Glutamatergic neuron (in vitro differentiated cells): ENCODE results near the gene SHB. TPM values are rescaled to one million over a fixed set of nuclear protein-coding genes. Genes with fewer than 3 reads are reported as not detected.

ENCODE experiments used
- DNase-seq: peaks from one replicate; pipeline ENCODE4 v3.0.0; 2022
- H3K27ac Mint-ChIP-seq: one replicate; pipeline ENCODE4 v1.8.0; 2020; ENCODE audit warnings: mild to moderate bottlenecking, mixed read lengths, inconsistent platforms; ENCODE audit not compliant: unreplicated experiment
- H3K27me3 Mint-ChIP-seq: one replicate; pipeline ENCODE4 v1.8.0; 2020; ENCODE audit warnings: mild to moderate bottlenecking, moderate library complexity, mixed read lengths, inconsistent platforms; ENCODE audit not compliant: unreplicated experiment
- H3K36me3 Mint-ChIP-seq: one replicate; pipeline ENCODE4 v1.8.0; 2020; ENCODE audit warnings: mild to moderate bottlenecking, mixed read lengths, inconsistent platforms; ENCODE audit not compliant: unreplicated experiment
- H3K4me1 Mint-ChIP-seq: one replicate; pipeline ENCODE4 v1.8.0; 2020; ENCODE audit warnings: mild to moderate bottlenecking, low read depth, mixed read lengths, inconsistent platforms; ENCODE audit not compliant: unreplicated experiment
- H3K4me3 Mint-ChIP-seq: one replicate; pipeline ENCODE4 v1.8.0; 2020; ENCODE audit warnings: mild to moderate bottlenecking, mixed read lengths, inconsistent platforms; ENCODE audit not compliant: unreplicated experiment
- H3K9me3 Mint-ChIP-seq: one replicate; pipeline ENCODE4 v1.8.0; 2020; ENCODE audit warnings: mild to moderate bottlenecking, moderate library complexity, mixed read lengths, inconsistent platforms; ENCODE audit not compliant: unreplicated experiment
- total RNA-seq: library from RNA; stranded (reverse); fragmentation: NEBNext Ultra II Directional; extraction: Animal tissue kit (Norgen Biotek cat#: 25700); gene quantifications from one replicate; pipeline ENCODE4 v1.2.1, GENCODE V29; 2021; ENCODE audit not compliant: unreplicated experiment
- TF ChIP-seq, protein P1 (sequence below): fragments of 200-600 bp; sonication (generic); IDR thresholded peaks from one replicate; pipeline ENCODE4 v1.5.0; 2021; ENCODE audit not compliant: partially characterized antibody, unreplicated experiment

The SHB gene
- total RNA-seq, 1 donor from 2014 or later, result 31.7 TPM

DNA sequence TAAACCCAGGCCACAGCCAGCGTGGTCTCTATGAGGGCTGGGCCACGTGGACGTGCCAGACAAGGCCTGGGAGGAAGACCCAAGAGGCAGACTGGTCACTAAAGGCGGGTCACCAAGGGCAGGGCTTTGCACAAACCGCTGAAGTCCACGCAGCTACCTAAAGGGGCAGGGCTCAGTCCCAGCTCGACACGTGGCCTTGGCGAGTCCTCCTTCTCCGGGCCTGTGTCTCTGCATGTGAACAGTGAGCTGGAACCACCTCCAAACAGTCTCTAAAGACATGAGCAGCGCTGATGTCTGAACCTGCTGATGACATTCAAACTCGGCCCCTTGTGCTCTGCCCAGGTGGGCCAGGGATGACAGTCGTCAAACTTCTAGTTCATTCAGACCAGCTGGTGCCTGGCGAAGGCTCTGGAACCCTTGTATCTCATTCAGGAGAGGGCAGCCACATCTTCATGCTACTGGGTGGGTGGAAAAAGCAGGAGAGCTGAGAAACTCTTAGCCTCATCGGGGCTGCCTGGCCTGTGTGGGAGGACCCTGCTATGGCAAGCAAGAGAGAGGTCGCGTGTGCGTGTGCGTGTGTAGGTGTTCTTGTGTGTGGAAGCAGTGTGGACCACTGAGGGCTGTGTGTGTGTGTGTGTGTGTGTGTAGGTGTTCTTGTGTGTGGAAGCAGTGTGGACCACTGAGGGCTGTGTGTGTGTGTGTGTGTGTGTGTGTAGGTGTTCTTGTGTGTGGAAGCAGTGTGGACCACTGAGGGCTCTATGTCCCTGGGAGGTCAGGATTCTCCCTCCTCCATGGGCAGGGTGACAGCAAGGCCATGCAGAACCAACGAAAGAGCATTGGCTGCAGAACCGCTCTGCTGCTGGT is 151.0 kb downstream of the SHB start:
- peaks cover 22% of the 10 kb centered on the region for H3K9me3 Mint-ChIP-seq
- H3K4me3 Mint-ChIP-seq, result no peak overlapping the region
- no peak overlapping the region for H3K27ac Mint-ChIP-seq
- H3K36me3 Mint-ChIP-seq, result peaks cover 5% of the 10 kb centered on the region
- H3K4me1 Mint-ChIP-seq, result peaks cover 47% of the 10 kb centered on the region
- TF ChIP-seq, protein P1, sequence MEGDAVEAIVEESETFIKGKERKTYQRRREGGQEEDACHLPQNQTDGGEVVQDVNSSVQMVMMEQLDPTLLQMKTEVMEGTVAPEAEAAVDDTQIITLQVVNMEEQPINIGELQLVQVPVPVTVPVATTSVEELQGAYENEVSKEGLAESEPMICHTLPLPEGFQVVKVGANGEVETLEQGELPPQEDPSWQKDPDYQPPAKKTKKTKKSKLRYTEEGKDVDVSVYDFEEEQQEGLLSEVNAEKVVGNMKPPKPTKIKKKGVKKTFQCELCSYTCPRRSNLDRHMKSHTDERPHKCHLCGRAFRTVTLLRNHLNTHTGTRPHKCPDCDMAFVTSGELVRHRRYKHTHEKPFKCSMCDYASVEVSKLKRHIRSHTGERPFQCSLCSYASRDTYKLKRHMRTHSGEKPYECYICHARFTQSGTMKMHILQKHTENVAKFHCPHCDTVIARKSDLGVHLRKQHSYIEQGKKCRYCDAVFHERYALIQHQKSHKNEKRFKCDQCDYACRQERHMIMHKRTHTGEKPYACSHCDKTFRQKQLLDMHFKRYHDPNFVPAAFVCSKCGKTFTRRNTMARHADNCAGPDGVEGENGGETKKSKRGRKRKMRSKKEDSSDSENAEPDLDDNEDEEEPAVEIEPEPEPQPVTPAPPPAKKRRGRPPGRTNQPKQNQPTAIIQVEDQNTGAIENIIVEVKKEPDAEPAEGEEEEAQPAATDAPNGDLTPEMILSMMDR, result no peak
- peaks cover 15% of the 10 kb centered on the region for H3K27me3 Mint-ChIP-seq
- no peak for DNase-seq

DNA sequence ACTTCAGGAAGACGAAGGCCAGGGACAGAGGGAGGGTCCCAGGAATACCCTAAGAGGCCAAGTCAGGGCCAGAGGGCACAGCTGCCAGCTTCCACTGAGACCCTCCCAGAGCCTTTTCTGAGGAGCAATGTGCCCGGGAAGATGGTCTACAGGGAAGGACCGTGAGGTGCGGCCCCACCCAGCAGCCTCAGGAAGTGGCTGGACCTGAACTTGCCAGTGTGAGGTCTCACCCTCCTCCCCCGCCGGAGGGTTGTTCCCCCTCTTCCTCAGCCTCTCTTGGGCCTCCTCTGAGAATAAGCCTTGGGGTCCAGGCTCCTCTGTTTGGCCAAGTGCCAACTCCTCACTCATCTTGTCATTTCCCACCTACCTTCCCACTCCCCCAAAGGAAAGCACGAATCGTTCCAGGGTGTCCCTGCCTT is 151.7 kb downstream of the SHB start:
- Mint-ChIP-seq H3K36me3 (peaks cover 5% of the 10 kb centered on the region), H3K4me3 (no peak overlapping the region), H3K4me1 (peaks cover 45% of the 10 kb centered on the region), H3K27ac (no peak overlapping the region), H3K9me3 (peaks cover 22% of the 10 kb centered on the region), H3K27me3 (peaks cover 15% of the 10 kb centered on the region)
- DNase-seq, result no peak
- TF ChIP-seq, protein P1, result no peak

DNA sequence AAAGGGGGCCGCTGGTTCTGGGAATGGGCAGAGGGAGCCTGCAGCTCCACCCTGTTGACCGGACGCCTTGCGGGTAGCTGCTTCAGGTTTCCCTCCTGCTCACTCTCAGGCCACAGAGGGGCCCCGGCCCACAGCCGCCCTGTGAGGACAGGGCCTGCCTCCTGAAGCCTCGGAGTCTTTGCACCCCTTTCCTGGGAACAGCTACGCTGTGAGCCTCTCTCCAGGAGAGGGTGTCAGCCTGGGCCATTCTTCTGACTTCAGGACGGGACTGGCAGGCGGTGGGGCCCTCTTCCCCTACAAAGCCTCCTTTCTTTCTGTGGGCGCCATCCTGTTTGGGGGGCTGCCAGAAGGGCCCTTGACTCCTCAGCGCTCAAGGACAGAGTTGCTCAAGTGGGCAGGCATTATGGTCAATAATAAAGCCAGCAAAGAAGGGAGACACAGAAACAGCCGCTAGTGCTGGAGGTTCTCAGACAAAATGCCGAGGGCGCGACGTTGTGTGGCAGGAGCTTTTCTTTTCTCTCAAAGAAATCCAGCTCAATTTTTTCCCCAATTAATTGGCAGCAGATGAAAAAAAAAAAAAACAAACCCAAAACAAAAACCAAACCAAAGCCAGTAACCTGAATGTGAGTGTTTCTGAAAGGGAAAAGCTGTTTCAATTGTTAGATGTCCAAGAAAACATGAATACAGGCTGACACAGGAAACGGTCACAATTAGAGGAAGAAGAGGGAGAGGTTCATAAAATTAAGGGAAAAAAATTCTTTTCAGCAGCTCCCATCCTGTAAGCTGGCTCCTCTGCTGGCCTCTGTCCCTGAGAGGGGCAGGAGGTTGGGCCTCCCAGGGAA is 152.3 kb downstream of the SHB start:
- Mint-ChIP-seq H3K9me3 (peaks cover 19% of the 10 kb centered on the region), H3K4me1 (peaks cover 39% of the 10 kb centered on the region), H3K4me3 (no peak overlapping the region), H3K36me3 (peaks cover 5% of the 10 kb centered on the region), H3K27me3 (peaks cover 15% of the 10 kb centered on the region), H3K27ac (no peak overlapping the region)
- TF ChIP-seq, protein P1, result no peak
- DNase-seq, result no peak

DNA sequence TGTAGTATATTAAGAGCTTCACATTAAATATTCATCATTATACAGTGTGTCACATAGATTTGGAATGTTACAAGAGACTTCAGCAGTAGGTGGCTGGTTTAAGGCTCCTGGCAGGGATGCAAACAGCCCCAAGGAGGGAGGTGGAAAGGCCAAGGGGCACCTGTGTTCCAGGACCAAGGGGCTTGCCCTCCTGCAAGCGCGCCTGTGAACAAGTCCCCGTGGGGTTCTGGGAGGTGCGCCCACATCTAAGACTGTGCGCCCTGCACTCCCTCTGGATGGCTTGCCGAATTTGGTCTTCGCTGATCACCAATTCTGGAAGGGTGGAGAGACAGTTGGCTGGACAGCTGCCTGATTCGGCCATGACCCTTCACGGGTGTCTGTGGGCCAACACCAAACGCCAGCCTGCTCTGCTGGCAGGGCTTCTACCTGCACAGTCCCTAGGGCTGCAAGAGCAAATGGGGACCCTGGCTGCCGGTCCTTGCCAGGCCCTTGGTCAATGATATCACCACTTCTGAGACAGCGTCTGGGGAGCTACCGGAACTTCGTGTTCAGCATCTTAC is 153.0 kb downstream of the SHB start:
- Mint-ChIP-seq H3K4me3 (no peak overlapping the region), H3K9me3 (peaks cover 13% of the 10 kb centered on the region), H3K4me1 (peaks cover 32% of the 10 kb centered on the region), H3K27ac (no peak overlapping the region), H3K36me3 (peaks cover 5% of the 10 kb centered on the region), H3K27me3 (peaks cover 15% of the 10 kb centered on the region)
- DNase-seq, result no peak
- TF ChIP-seq, protein P1, result no peak
